Fibroblast of skin of back (primary cell): ENCODE measurements around the gene IL23R. TPM values are rescaled to one million over a fixed set of nuclear protein-coding genes. Genes with fewer than 3 reads are reported as not detected.
"Not testable (repeated sequence)": the region's sequence is repeated elsewhere in the genome, so short reads cannot be mapped to it uniquely, and the experiment has no call there.

Experiments used
- DNase-seq: peaks from one replicate; pipeline ENCODE4 v3.0.0-alpha.2; 2013
- polyA plus RNA-seq, 2 experiments: library from polyadenylated mRNA; unstranded; fragments of 120-200 nt; gene quantifications; one replicate each; pipeline ENCODE4 v1.2.1, GENCODE V29; 2013; ENCODE audit not compliant: insufficient read length in 2 of 2

IL23R gene, protein sequence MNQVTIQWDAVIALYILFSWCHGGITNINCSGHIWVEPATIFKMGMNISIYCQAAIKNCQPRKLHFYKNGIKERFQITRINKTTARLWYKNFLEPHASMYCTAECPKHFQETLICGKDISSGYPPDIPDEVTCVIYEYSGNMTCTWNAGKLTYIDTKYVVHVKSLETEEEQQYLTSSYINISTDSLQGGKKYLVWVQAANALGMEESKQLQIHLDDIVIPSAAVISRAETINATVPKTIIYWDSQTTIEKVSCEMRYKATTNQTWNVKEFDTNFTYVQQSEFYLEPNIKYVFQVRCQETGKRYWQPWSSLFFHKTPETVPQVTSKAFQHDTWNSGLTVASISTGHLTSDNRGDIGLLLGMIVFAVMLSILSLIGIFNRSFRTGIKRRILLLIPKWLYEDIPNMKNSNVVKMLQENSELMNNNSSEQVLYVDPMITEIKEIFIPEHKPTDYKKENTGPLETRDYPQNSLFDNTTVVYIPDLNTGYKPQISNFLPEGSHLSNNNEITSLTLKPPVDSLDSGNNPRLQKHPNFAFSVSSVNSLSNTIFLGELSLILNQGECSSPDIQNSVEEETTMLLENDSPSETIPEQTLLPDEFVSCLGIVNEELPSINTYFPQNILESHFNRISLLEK
- not detected for polyA plus RNA-seq (2013, experiment 1 of 2; ENCODE audit: insufficient read length)
- polyA plus RNA-seq (2013, experiment 2 of 2; ENCODE audit: insufficient read length), result not detected

GRCh38 chr1:67166196-67166595 lies at the start of gene IL23R:
Gene IL23R (plus strand): TSS chr1:67166454. CDS start chr1:67168121, 1,667 bp downstream.
- no peak for DNase-seq

- DNase-seq, result no peak
Observed at GRCh38 chr1:67118191-67118590, 48.1 kb upstream of the IL23R start.

- DNase-seq, result no peak
Observed at GRCh38 chr1:67118646-67119045, 47.6 kb upstream of the IL23R start.

GRCh38 chr1:67120855-67121619 lies 45.2 kb upstream of the IL23R start:
- no peak for DNase-seq

- DNase-seq, result no peak
Observed at GRCh38 chr1:67124455-67124854, 41.8 kb upstream of the IL23R start.

- DNase-seq, result peak; percentile 9
Observed at GRCh38 chr1:67126111-67126746, 40.0 kb upstream of the IL23R start.

- DNase-seq, result no peak
Observed at GRCh38 chr1:67126974-67127373, 39.3 kb upstream of the IL23R start.

- DNase-seq, result no peak
Observed at GRCh38 chr1:67130673-67131072, 35.6 kb upstream of the IL23R start.

DNA sequence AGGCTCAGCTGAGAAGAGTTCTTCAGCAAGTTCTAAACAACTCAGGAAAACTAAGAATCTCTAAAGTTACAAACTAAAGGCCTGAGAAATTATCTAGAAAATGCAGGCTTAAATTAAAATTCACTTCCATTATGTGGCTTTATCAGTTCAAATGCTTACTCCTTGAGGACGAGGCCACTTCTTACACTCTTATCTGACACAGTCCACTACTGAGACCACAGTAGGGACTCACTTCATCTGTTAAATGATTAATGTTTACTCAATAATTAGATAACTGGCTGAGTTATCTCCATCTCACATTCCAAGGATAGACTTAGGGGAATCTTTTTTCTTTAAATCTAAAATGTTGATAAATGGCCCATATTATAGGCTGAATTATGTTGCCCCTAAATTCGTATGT lies 33.1 kb upstream of the IL23R start:
- DNase-seq, result no peak

DNA sequence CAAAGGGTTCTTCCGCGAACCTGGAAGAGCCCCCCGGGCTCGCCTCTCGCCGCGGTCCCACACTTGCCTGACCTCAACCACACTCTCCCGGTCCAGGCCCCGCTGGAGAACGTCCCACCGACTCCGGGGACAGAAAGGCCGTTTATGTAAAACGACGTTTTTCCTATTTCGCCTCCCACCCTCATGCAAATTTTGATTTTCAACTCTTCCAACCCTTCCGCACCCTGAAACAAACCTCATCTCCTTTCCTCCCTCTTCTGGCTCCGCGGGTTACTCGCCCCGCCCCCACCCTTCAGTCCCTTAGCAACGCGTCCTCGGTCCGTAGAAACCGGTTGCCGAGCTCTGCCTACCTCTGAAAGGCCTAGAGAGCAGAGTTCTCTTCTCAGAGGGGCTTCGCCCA lies 31.6 kb upstream of the IL23R start, which contains the start of gene C1orf141:
C1orf141 (minus strand) TSS at position 276 of the 400 bp plus-strand sequence. CDS start 7,730 bp downstream, outside the sequence.
- DNase-seq, result no peak

DNA sequence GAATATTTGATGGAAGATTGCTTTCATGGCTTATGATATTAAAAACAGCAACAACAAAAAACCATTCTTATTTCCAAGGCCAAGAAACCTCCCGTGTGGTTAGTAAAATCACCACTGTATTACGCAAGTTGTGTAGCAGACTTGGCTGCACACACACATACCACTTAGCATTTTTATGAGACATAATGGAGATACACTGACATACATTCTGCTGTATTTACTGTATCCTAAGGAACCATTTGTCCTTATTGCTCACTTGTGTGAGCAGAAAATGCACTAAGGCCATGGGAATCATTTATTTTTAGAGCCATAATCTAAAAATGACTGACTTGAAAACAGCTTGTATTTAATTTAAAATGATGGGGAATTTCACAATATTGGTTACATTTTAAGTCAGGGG lies 30.9 kb upstream of the IL23R start:
- DNase-seq, result peak; percentile 19

DNA sequence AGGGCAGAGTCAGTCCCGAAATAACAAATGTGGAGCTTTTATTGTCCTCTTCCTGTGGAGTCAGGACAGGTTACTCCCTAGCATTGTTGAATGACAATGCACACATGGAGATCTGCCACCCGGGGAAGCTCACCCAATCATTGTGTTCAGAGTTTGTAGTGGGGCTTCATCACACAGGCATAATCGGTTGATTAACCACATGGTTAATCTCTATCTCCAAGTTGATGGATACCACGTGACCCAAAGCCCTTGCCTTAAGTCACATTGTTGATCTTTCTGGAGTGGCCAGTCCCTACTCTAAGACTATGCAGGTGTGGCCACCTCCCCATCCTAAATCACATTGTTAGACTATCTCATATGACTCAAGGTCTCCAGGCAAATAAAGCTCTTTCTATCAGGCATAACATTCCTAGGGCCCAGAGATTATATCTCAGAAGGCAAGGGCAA lies 28.9 kb upstream of the IL23R start:
- DNase-seq, result no peak

DNA sequence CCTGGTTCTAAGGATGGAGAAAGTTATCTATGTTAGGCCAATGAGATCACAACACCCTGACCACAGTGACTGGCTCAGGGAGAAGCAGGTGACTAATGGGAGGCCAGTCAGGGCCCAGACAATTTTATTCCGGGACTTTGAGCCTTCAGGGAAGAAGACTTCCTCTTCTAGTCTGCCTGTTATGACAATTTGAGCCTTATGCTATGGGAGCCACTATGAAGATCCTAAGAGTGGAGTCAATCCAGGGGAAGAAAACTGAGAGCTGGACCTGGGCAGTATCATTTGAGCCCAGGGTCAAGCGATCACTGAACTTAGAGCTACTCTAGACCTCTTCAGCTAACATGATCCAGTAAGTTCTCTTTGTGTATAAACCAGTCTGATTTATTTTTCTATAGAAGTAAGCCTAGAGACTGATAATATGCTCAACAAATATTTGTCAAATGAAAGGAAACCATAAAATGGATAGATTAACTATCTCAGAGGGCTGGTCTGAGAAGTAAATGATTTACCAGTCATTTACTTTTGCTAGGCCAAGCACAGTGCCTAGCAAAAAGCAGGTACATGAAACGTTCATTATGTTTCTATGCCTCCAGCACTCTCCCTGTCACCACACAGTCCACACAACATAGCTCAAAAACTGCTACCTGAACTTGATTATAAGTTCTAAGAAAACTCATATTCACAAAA lies 27.3 kb upstream of the IL23R start:
- no peak for DNase-seq

DNA sequence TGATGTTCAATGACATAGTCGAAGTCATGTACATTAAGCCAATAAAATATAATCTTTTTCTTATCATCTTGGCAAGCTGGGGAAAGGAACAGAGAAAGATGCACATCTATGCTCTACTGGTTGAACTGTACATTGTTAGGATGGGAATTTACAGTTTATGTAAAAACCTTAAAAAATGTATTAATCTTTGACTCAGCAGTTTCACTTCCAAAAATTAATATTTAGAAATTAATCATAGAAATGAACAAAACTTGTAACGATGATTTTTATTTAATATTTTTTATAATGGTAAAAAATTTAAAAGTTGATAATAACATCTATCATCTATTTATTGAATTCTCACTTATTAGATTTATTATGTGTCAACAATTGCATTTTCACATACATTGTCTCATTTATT lies 25.8 kb upstream of the IL23R start:
- DNase-seq, result no peak

DNA sequence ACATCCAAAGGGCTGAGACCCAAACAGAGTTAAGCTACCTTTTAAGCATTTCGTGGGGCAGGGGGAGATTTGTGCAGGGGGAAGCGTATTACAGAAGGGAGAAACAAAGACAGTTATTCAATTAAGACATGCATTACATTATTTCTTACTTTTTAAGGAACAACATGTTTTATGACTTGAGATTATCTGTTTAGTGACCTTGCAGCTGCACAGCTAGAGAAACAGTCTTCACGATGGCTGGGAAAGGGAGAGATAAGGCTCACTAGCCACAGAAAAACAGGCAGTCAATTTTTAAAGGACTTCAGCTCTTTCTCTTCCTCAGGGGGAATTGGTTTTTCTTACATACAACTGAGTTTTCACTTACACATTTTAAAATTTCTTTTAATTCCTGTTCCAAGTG lies 24.4 kb upstream of the IL23R start:
- DNase-seq, result not testable (repeated sequence)

- no peak for DNase-seq
Observed at GRCh38 chr1:67142931-67143330, 23.3 kb upstream of the IL23R start.

DNA sequence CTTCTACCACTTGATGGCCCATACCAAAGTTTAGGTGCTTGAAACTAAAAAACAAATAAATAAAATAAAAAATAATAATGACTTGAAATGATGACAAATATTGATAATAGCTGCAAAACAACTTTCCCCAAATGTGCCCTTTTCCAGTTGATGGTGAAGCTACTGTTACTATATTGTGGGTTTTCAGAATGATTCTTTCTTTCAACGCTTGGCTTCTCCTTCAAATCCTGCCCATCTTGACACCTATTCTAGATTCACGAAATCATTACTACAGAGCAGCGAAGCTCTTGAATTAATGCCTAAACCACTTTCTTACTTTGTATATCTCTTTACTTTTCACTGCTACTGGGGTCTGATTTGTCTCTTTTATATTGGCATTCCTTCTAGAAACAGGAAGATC lies 22.3 kb upstream of the IL23R start:
- DNase-seq, result no peak

DNA sequence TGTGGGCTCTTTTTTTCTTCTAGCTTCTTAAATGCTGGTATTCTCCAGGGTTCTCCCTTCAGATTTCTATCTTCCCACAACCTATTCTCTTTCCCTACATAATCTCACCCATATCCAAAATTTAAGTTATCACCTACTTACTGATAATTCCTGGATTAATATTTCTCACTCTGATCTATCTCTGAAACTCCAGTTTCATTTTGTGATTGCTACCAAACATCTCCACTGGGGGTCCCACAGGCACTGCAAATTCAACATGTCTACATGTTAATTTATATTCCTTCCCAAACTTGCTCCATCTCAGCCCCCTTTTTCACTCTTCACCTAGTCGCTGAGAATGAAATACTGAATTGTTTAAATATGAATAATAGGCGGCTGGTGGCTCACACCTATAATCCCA lies 21.6 kb upstream of the IL23R start:
- no peak for DNase-seq

DNA sequence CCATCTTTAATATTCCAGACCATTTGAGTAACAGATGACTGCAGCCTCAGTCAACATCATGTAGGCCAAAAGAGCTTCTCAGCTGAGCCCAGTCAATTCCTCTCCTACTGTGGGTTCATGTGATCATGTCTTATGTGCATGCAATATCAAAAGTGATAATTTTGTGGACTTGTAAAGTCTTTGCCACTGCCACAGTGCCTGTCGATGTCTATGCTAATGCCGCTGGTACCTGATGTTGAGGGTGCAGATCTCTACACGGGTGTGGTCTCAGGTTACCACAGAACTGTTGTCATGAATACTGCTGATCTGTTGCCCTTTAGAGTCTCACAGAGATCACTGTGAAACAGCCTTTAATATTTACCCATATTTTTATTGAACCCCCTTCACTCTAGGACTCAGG lies 20.2 kb upstream of the IL23R start:
- DNase-seq, result no peak

DNA sequence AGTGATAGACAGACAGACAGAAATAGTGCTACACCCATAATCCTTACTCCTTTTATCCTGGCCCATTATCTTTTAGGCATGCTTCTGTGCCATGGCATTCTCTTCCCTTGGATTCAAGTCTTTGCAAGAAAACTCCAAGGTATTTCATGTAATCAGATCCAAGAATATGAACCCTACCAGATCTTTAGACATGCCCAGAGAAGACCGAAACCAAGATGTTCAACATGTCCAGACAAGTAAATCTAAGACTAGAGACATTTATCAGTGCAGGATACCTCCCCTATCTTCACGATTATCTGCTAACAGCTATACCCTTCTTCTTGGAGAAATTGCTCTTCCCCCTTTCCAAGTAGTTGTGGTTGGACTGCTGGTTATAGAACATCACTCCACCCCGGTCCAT lies 19.7 kb upstream of the IL23R start:
- DNase-seq, result no peak

DNA sequence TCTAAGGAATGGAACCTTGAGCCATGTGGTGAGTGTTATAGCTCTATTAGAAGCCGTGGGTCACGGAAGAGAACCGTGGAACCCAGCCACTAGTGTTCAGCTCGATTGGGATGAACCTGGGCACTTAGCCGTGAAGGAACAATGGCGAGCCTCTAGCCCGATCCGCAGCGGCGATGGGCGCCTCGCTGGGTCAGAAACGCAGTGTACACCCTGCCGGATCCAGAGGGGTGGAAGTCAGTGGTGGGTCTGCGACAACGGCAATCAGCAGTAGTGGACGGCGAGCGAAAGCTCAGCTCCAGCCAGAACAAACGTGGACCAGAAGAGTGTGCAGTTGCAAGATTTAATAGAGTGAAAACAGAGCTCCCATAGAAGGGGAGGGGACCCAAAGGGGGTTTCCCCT lies 18.3 kb upstream of the IL23R start:
- not testable (repeated sequence) for DNase-seq
